Measurements from ENCODE around the gene PDE6C.
"Not testable (repeated sequence)": the region's sequence is repeated elsewhere in the genome, so short reads cannot be mapped to it uniquely, and the experiment has no call there.

PDE6C gene

GRCh38 chr10:93652857-93653256, 40.5 kb downstream of the PDE6C start:
- no peak for DNase-seq

GRCh38 chr10:93654201-93654600, 41.9 kb downstream of the PDE6C start:
- no peak for DNase-seq

- DNase-seq = no peak
These were observed 43.8 kb downstream of the PDE6C start for GRCh38 chr10:93656155-93656554.

DNA sequence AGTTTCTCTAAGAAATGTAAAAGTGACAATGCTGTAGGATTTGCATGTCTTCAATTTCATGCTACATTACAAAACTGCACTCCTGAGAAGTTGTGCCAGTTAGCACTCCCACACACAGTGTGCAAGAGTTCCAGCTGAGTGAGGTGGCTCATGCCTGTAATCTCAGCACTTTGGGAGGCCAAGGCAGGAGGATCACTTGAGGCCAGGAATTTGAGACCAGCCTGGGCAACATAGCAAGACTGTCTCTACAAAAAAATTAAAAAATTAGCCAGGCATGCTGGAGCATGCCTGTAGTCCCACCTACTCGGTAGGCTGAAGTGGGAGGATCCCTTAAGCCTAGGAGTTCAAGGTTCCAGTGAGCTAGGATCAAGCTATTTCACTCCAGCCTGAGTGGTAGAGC, 45.4 kb downstream of the PDE6C start:
- no peak for DNase-seq

- DNase-seq = no peak
These were observed 53.7 kb downstream of the PDE6C start for GRCh38 chr10:93666030-93666429.

DNA sequence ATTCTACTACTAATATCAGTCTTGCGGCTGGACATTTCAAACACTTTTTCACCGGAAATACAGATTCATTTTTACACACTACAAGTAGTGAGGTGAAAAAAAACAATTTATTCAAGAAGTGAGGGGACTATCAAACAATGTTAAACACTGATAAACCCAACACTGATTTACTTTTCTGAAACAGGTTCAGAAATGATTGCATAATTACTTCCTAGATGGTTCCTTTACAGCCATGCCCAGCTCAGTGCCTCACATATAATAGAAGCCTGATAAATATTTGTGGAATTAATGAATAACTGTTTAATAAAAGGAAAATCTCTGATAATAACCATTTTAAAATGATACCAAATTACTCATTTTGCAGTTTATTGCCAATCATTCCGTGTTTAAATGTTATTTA, 55.5 kb downstream of the PDE6C start:
- no peak for DNase-seq

GRCh38 chr10:93670372-93670771, 58.0 kb downstream of the PDE6C start:
- DNase-seq = no peak

GRCh38 chr10:93671042-93671441, 58.7 kb downstream of the PDE6C start:
- no peak for DNase-seq

- no peak for DNase-seq
These were observed 59.8 kb downstream of the PDE6C start for GRCh38 chr10:93672022-93672678.

- no peak for DNase-seq
These were observed 60.6 kb downstream of the PDE6C start for GRCh38 chr10:93672890-93673289.

- DNase-seq = no peak
These were observed 61.5 kb downstream of the PDE6C start for GRCh38 chr10:93673791-93674190.

DNA sequence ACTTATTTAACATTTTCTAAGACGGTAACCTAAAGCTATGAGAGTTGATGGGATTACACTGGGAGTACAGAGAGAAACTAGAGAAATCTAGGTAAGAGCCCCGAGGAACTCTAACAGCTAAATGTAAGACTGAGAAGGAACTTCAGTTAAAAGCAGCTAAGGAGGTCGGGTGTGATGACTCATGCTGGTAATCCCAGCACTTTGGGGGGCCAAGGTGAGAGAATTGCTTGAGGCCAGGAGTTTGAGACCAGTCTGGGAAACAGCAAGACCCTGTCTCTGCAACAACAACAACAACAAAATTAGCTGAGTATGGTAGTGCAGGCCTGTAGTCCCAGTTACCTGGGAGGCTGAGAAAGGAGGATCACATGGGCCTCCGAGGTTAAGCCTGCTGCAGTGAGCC, 66.0 kb downstream of the PDE6C start:
- DNase-seq = no peak

DNA sequence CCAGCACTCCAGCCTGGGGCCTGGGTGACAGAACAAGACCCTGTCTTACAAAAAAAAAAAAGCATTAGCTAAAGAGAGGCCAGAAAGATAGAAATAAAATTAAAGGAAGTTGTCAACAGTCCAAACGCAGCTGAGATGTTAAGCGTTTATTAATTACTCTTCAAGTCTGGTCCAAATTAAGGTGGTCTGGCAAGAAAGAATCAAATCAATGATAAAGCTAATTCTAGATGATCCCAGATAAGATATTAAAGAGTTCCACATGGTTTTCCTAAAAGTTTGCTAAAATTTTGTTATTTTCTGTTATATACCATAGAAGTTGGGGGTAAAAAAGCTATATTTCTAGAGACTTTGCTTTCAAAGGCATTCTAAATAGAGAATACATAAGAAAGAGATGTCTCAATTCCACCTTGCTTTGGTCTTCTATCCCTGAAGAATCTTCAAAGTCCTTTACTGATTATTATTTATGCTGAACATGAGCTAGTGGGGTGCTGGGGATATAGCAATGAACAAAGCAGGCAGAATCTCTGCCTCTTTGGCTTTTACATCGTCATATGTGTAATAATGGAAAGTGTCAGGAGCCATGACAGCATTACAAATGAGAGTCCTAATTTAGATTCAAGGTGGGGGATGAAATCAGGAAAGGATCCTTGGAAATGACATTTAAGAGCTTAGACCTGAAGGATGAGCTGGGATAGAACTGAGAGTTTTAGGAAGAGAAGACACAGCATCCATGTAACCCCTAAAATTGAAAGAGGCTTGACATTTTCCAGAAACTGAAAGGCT, 66.7 kb downstream of the PDE6C start:
- no peak for DNase-seq

GRCh38 chr10:93680412-93681047, 68.2 kb downstream of the PDE6C start:
- DNase-seq = peak; percentile 27

DNA sequence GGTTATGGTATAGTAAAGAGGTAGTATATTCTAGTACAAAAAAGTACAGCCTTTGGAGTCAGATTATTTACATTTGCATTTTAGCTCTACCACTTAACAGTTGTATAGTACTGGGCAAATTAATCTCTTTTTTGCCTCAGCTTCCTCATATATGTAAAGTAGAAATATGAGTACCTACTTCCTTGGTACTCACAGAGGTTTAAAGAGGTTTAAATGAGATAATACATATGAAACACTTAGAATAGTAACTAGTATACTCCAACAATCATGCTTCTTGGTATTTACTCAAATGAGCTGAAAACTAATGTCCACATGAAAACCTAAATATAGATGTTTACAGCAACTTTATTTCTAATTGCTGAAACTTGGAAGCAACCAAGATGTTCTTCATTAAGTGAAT, 75.4 kb downstream of the PDE6C start:
- DNase-seq = no peak

GRCh38 chr10:93695740-93696139, 83.4 kb downstream of the PDE6C start:
- DNase-seq = no peak

DNA sequence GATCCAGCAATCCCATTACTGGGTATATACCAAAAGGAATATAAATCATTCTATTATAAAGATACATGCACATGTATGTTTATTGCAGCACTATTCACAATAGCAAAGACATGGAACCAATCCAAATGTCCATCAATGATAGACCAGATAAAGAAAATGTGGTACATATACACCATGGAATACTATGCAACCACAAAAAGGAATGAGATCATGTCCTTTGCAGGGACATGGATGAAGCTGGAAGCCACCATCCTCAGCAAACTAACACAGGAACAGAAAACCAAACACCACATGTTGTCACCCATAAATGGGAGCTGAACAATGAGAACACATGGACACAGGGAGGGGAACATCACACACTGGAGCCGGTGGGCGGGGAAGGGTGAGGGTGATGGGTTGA, 84.2 kb downstream of the PDE6C start:
- not testable (repeated sequence) for DNase-seq

- DNase-seq = no peak
These were observed 84.9 kb downstream of the PDE6C start for GRCh38 chr10:93697207-93697606.

DNA sequence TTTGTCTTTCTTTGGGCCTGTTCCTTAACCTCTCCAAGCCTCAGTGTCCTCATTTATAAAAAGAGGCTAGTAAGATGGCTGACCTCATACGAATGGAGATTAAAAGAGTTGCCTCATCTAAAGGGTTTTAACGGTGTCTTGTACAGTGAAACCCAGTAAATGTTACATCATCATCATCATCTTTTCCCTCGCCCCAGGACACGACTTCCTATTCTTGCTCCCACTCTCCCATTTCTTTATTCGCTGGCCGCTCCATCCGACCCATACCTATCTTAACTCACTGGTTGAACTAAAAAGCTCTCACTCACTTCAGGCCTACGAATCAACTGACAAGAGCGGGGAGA, 89.5 kb downstream of the PDE6C start:
- no peak for DNase-seq

DNA sequence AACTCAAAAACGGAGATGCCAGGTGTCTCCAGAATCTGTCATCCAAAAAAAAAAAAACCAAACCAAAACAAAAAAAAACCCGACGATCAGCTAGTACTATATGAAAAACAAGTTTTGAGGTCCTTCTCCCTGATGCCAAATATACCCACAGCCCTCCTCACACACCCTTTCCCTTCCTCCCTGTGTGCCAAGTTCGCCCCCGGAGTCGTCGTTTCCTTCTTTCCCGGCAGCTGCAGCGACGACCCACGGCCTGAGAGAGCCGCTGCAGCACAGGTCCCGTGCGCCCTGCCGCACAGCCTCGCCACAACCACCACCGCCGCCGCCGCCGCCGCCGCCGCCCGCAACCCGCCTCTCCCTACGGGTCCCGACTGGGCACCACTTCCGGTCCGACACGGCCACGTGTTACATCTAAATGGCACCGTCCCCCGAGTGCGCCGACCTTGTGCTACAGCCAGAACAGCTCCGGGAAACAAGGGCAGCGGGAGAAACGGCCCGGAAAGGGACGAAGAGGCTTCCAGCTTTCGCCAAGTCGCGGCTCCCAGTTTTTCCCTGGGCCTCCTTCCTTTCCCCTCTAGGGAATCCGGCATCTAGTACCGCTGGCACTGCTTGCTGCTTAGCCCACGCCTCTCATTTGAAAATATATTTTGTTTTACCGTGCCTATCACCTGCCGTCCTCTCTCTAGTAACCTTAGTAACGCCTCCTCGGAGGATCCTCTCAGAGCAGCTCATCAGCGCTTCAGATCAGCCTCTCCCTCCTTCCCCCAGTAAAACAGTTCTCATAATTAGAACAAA, 90.1 kb downstream of the PDE6C start, which contains the start of gene FRA10AC1:
TSS of gene FRA10AC1 (minus strand) at position 383 of the 792 bp plus-strand sequence. CDS start 2,486 bp downstream, outside the sequence.
- DNase-seq = peak; percentile 86

GRCh38 chr10:93703066-93703465, 90.7 kb downstream of the PDE6C start:
- no peak for DNase-seq

- no peak for DNase-seq
These were observed 91.5 kb downstream of the PDE6C start for GRCh38 chr10:93703841-93704240.

DNA sequence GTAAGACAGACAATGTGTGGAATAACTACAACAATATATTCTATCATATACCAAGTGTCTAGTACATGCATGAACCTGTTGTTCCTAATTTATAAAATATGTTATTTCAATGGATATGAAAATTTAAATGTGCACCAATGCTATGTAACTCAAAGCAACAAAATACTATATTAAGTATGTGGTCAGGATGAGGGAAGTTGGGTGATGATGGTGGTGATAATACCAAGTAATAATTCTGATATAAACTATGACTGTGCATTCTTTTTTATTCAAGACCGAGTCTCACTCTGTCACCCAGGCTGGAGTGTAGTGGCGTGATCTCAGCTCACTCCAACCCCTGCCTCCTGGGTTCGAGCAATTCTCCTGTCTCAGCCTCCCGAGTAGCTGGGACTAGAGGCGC, 92.1 kb downstream of the PDE6C start:
- no peak for DNase-seq

Data from amniotic stem cell (primary cell).